H9 (cell line): ENCODE results near the gene FOXG1. TPM values are rescaled to one million over a fixed set of nuclear protein-coding genes. Genes with fewer than 3 reads are reported as not detected.

Source experiments
- DNase-seq: peaks from one replicate; pipeline ENCODE4 v3.0.0-alpha.2; 2017
- H2AFZ ChIP-seq: one replicate; pipeline ENCODE4 v1.6.1; 2013; ENCODE audit warnings: mild to moderate bottlenecking, low read length, control low read depth, moderate library complexity
- H2AK5ac ChIP-seq: 2 replicates; pipeline ENCODE4 v1.6.1; 2013; ENCODE audit warnings: low read length, control low read depth, mixed read lengths; ENCODE audit not compliant: insufficient read length
- H2BK120ac ChIP-seq: one replicate; pipeline ENCODE4 v1.6.1; 2013; ENCODE audit warnings: low read depth, mild to moderate bottlenecking, low read length, control low read depth, inconsistent platforms; ENCODE audit not compliant: poor library complexity, severe bottlenecking
- H2BK12ac ChIP-seq: 2 replicates; pipeline ENCODE4 v1.6.1; 2013; ENCODE audit warnings: low read length, control low read depth, mixed read lengths, low read depth; ENCODE audit not compliant: insufficient read length
- H2BK15ac ChIP-seq: 2 replicates; pipeline ENCODE4 v1.6.1; 2013; ENCODE audit warnings: low read depth, low read length, control low read depth
- H2BK20ac ChIP-seq: one replicate; pipeline ENCODE4 v1.6.1; 2013; ENCODE audit warnings: low read depth, mild to moderate bottlenecking, low read length, control low read depth, inconsistent platforms; ENCODE audit not compliant: poor library complexity, severe bottlenecking
- H2BK5ac ChIP-seq: 2 replicates; pipeline ENCODE4 v1.6.1; 2013; ENCODE audit warnings: low read length, control low read depth, mixed read lengths; ENCODE audit not compliant: insufficient read length
- H3K14ac ChIP-seq: 2 replicates; pipeline ENCODE4 v1.6.1; 2013; ENCODE audit warnings: low read length, control low read depth; ENCODE audit not compliant: insufficient read depth
- H3K18ac ChIP-seq: 2 replicates; pipeline ENCODE4 v1.6.1; 2013; ENCODE audit warnings: low read depth, mild to moderate bottlenecking, mixed read lengths, low read length, control low read depth; ENCODE audit not compliant: insufficient read length
- H3K23ac ChIP-seq: 2 replicates; pipeline ENCODE4 v1.6.1; 2013; ENCODE audit warnings: low read length, control low read depth, mixed read lengths, low read depth; ENCODE audit not compliant: insufficient read length
- H3K23me2 ChIP-seq: 2 replicates; pipeline ENCODE4 v1.6.1; 2013; ENCODE audit warnings: low read depth, mild to moderate bottlenecking, mixed read lengths, low read length, control low read depth; ENCODE audit not compliant: insufficient read length, poor library complexity, severe bottlenecking
- H3K27ac ChIP-seq: 2 replicates; pipeline ENCODE4 v1.5.1; 2013; ENCODE audit warnings: low read length, control low read depth, mixed read lengths, low read depth; ENCODE audit not compliant: insufficient read length
- H3K27me3 ChIP-seq: 2 replicates; pipeline ENCODE4 v1.6.1; 2013; ENCODE audit warnings: low read length, control low read depth, inconsistent platforms; ENCODE audit not compliant: insufficient read depth
- H3K4ac ChIP-seq: 2 replicates; pipeline ENCODE4 v1.6.1; 2013; ENCODE audit warnings: low read depth, mild to moderate bottlenecking, control low read depth, inconsistent platforms, low read length, moderate library complexity
- H3K4me1 ChIP-seq: 2 replicates; pipeline ENCODE4 v1.6.1; 2013; ENCODE audit warnings: low read length, control low read depth, inconsistent platforms; ENCODE audit not compliant: insufficient read depth
- H3K4me2 ChIP-seq: 2 replicates; pipeline ENCODE4 v1.6.1; 2013; ENCODE audit warnings: low read length, control low read depth, mixed read lengths; ENCODE audit not compliant: insufficient read length, insufficient read depth
- H3K56ac ChIP-seq: 2 replicates; pipeline ENCODE4 v1.6.1; 2013; ENCODE audit warnings: low read depth, mild to moderate bottlenecking, mixed read lengths, low read length, control low read depth; ENCODE audit not compliant: insufficient read length
- H3K79me1 ChIP-seq: 2 replicates; pipeline ENCODE4 v1.6.1; 2013; ENCODE audit warnings: low read depth, mild to moderate bottlenecking, moderate library complexity, low read length, control low read depth, inconsistent platforms; ENCODE audit not compliant: insufficient read depth, poor library complexity, severe bottlenecking
- H3K79me2 ChIP-seq: 2 replicates; pipeline ENCODE4 v1.6.1; 2013; ENCODE audit warnings: low read length, control low read depth, inconsistent platforms; ENCODE audit not compliant: insufficient read depth
- H3K9ac ChIP-seq: 2 replicates; pipeline ENCODE4 v1.6.1; 2013; ENCODE audit warnings: low read length, control low read depth, mixed read lengths; ENCODE audit not compliant: insufficient read length; ENCODE audit errors: extremely low read depth
- H3K9me3 ChIP-seq: one replicate; pipeline ENCODE4 v1.6.1; 2013; ENCODE audit warnings: low read depth, low read length, inconsistent platforms; ENCODE audit not compliant: control insufficient read depth
- H3T11ph ChIP-seq: one replicate; pipeline ENCODE4 v1.6.1; 2013; ENCODE audit warnings: mild to moderate bottlenecking, low read length, control low read depth, inconsistent platforms
- H4K20me1 ChIP-seq: one replicate; pipeline ENCODE4 v1.6.1; 2013; ENCODE audit not compliant: control insufficient read depth, insufficient read length, insufficient read depth
- H4K5ac ChIP-seq: 2 replicates; pipeline ENCODE4 v1.6.1; 2013; ENCODE audit warnings: low read depth, mild to moderate bottlenecking, mixed read lengths, low read length, control low read depth; ENCODE audit not compliant: insufficient read length
- H4K8ac ChIP-seq: replicated peaks from 2 replicates; pipeline ENCODE4 v1.6.1; 2013; ENCODE audit warnings: low read length, control low read depth, mixed read lengths, low read depth; ENCODE audit not compliant: insufficient read length
- H4K91ac ChIP-seq: 2 replicates; pipeline ENCODE4 v1.6.1; 2013; ENCODE audit warnings: low read depth, mild to moderate bottlenecking, moderate library complexity, mixed read lengths, low read length, control low read depth; ENCODE audit not compliant: insufficient read length
- H3K27ac Mint-ChIP-seq, 3 experiments: 2 replicates in 2 of 3; 3 replicates in 1 of 3; pipeline ENCODE4 v1.8.0; 2020 to 2021; ENCODE audit warnings: mixed read lengths in 3 of 3, mild to moderate bottlenecking in 1 of 3, moderate library complexity in 1 of 3
- H3K27me3 Mint-ChIP-seq: 2 replicates; pipeline ENCODE4 v1.8.0; 2021; ENCODE audit warnings: low read depth, mild to moderate bottlenecking, moderate library complexity, mixed read lengths
- H3K36me3 Mint-ChIP-seq, 3 experiments: 2 replicates in 2 of 3; 3 replicates in 1 of 3; pipeline ENCODE4 v1.8.0; 2020 to 2021; ENCODE audit warnings: low read depth in 3 of 3, mixed read lengths in 3 of 3; ENCODE audit not compliant: insufficient read depth in 1 of 3
- H3K4me1 Mint-ChIP-seq, 2 experiments: 2 replicates each; pipeline ENCODE4 v1.8.0; 2020; ENCODE audit warnings: mixed read lengths in 2 of 2
- H3K4me3 Mint-ChIP-seq, 2 experiments: 2 replicates in 1 of 2; 3 replicates in 1 of 2; pipeline ENCODE4 v1.8.0; 2020 to 2021; ENCODE audit warnings: mild to moderate bottlenecking in 2 of 2, mixed read lengths in 2 of 2, moderate library complexity in 1 of 2
- H3K9me3 Mint-ChIP-seq, 2 experiments: 2 replicates in 1 of 2; 3 replicates in 1 of 2; pipeline ENCODE4 v1.8.0; 2020; ENCODE audit warnings: mild to moderate bottlenecking in 2 of 2, mixed read lengths in 2 of 2, moderate library complexity in 1 of 2
- CTCF ChIP-seq: fragments of 200-600 bp; sonication (generic); conservative IDR thresholded peaks from 3 replicates; pipeline ENCODE4 v1.8.0; 2021; ENCODE audit warnings: antibody characterized with exemption, mild to moderate bottlenecking
- WGBS: extraction: QIAGEN DNeasy Blood & Tissue Kit; methylation state at CpG from one replicate; pipeline ENCODE4 v1.1.7; 2013; ENCODE audit warnings: missing lambda C conversion rate, low lambda C conversion rate, mixed read lengths; ENCODE audit not compliant: insufficient read length; ENCODE audit errors: extremely low coverage; 5-methylcytosine and 5-hydroxymethylcytosine counted together
- total RNA-seq: library from RNA; stranded (reverse); gene quantifications from 2 replicates; pipeline ENCODE4 v1.2.1, GENCODE V29; 2021

Gene FOXG1
- total RNA-seq, 1 experiment from 2014 or later: 0.11 TPM

GRCh38 chr14:28773861-28774691, 7.5 kb downstream of the FOXG1 start:
- H3K4me1 Mint-ChIP-seq: peaks cover 9 to 42% of the 10 kb centered on the region in 2 experiments

More at GRCh38 chr14:28773861-28774691, 7.5 kb downstream of the FOXG1 start:
- Histone ChIP-seq H3K27ac (no peak overlapping the region), H2BK12ac (no peak overlapping the region), H3T11ph (no peak overlapping the region), H3K27me3 (peaks cover 70% of the 10 kb centered on the region), H3K4me1 (peaks cover 7% of the 10 kb centered on the region; the same call in 1 of the 2 replicates), H3K4ac (no peak overlapping the region), H2BK120ac (no peak overlapping the region), H2AK5ac (no peak overlapping the region), H3K23ac (no peak overlapping the region), H4K20me1 (no peaks in the 10 kb centered on the region), H3K56ac (no peak overlapping the region), H3K79me1 (no peaks in the 10 kb centered on the region), H2BK5ac (no peak overlapping the region), H3K9ac (no peak overlapping the region), H3K14ac (no peak overlapping the region), H2BK20ac (no peak overlapping the region), H3K18ac (no peak overlapping the region), H3K4me2 (peak overlapping the region; percentile 58), H4K5ac (no peak overlapping the region), H3K79me2 (no peaks in the 10 kb centered on the region), H4K91ac (no peak overlapping the region), H3K23me2 (peaks cover 10% of the 10 kb centered on the region), H2BK15ac (no peak overlapping the region), H2AFZ (no peak overlapping the region), H4K8ac (no peak overlapping the region), H3K9me3 (no peaks in the 10 kb centered on the region)
- Mint-ChIP-seq H3K4me3 (peak overlapping the region; percentile 53 to 79), H3K27me3 (peaks cover 99% of the 10 kb centered on the region), H3K9me3 (peaks cover 0 to 10% of the 10 kb centered on the region in 2 experiments; a peak in 2 of 5 replicates), H3K27ac (no peak overlapping the region; a peak in 1 of 7 replicates), H3K36me3 (no peaks in the 10 kb centered on the region; a peak in 1 of 7 replicates)
- WGBS: no CpG with 5 or more reads among the region's 47 CpGs
- peak; percentile 90 for TF ChIP-seq CTCF
- peak; percentile 90 for DNase-seq
